ENCODE data around the gene SV2C.

GRCh38 chr5:76274571-76274970, 191.4 kb downstream of the SV2C start:
- TF ChIP-seq, protein P1, sequence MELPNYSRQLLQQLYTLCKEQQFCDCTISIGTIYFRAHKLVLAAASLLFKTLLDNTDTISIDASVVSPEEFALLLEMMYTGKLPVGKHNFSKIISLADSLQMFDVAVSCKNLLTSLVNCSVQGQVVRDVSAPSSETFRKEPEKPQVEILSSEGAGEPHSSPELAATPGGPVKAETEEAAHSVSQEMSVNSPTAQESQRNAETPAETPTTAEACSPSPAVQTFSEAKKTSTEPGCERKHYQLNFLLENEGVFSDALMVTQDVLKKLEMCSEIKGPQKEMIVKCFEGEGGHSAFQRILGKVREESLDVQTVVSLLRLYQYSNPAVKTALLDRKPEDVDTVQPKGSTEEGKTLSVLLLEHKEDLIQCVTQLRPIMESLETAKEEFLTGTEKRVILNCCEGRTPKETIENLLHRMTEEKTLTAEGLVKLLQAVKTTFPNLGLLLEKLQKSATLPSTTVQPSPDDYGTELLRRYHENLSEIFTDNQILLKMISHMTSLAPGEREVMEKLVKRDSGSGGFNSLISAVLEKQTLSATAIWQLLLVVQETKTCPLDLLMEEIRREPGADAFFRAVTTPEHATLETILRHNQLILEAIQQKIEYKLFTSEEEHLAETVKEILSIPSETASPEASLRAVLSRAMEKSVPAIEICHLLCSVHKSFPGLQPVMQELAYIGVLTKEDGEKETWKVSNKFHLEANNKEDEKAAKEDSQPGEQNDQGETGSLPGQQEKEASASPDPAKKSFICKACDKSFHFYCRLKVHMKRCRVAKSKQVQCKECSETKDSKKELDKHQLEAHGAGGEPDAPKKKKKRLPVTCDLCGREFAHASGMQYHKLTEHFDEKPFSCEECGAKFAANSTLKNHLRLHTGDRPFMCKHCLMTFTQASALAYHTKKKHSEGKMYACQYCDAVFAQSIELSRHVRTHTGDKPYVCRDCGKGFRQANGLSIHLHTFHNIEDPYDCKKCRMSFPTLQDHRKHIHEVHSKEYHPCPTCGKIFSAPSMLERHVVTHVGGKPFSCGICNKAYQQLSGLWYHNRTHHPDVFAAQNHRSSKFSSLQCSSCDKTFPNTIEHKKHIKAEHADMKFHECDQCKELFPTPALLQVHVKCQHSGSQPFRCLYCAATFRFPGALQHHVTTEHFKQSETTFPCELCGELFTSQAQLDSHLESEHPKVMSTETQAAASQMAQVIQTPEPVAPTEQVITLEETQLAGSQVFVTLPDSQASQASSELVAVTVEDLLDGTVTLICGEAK (IDR thresholded peaks at IDR 0.05) = no peak
- TF ChIP-seq, protein P1 (CRISPR knock-in tag; IDR thresholded peaks at IDR 0.05) = no peak
- TF ChIP-seq, protein P2, sequence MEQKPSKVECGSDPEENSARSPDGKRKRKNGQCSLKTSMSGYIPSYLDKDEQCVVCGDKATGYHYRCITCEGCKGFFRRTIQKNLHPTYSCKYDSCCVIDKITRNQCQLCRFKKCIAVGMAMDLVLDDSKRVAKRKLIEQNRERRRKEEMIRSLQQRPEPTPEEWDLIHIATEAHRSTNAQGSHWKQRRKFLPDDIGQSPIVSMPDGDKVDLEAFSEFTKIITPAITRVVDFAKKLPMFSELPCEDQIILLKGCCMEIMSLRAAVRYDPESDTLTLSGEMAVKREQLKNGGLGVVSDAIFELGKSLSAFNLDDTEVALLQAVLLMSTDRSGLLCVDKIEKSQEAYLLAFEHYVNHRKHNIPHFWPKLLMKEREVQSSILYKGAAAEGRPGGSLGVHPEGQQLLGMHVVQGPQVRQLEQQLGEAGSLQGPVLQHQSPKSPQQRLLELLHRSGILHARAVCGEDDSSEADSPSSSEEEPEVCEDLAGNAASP (CRISPR knock-in tag; IDR thresholded peaks at IDR 0.05; ENCODE audit: borderline replicate concordance) = no peak
